ENCODE measurements around the gene TMEM167B.
"Not testable (repeated sequence)": the region's sequence is repeated elsewhere in the genome, so short reads cannot be mapped to it uniquely, and the experiment has no call there.

TMEM167B gene

GRCh38 chr1:109090196-109091077 lies at the start of gene TMEM167B:
TMEM167B (plus strand) TSS chr1:109090764; CDS start chr1:109090873, 109 bp downstream.
- peak; percentile 81 to 82 for DNase-seq (ENCODE audit: low read depth in 2 of 2)

- peak in 1 of 2 experiments; percentile 14 for DNase-seq (ENCODE audit: low read depth in 2 of 2)
These were observed 49.5 kb upstream of the TMEM167B start for GRCh38 chr1:109040989-109041620.

- peak; percentile 88 to 91 for DNase-seq (ENCODE audit: low read depth in 2 of 2)
These were observed 48.7 kb upstream of the TMEM167B start, which contains the start of gene WDR47 for GRCh38 chr1:109041621-109042468. WDR47 (minus strand) TSS chr1:109042102; CDS start chr1:109023512, 18,590 bp downstream.

- DNase-seq (ENCODE audit: low read depth in 2 of 2): no peak
These were observed 45.0 kb upstream of the TMEM167B start for GRCh38 chr1:109045595-109045994.

GRCh38 chr1:109046671-109047070 lies 43.9 kb upstream of the TMEM167B start:
- no peak for DNase-seq (ENCODE audit: low read depth in 2 of 2)

- no peak for DNase-seq (ENCODE audit: low read depth in 2 of 2)
These were observed 43.2 kb upstream of the TMEM167B start for GRCh38 chr1:109047339-109047738.

- DNase-seq (ENCODE audit: low read depth in 2 of 2): no peak
These were observed 42.2 kb upstream of the TMEM167B start for GRCh38 chr1:109048335-109048734.

- no peak for DNase-seq (ENCODE audit: low read depth in 2 of 2)
These were observed 40.2 kb upstream of the TMEM167B start for GRCh38 chr1:109050228-109050995.

- not testable (repeated sequence) for DNase-seq (ENCODE audit: low read depth in 2 of 2)
These were observed 38.4 kb upstream of the TMEM167B start for GRCh38 chr1:109052145-109052544.

GRCh38 chr1:109056064-109056463 lies 34.5 kb upstream of the TMEM167B start:
- DNase-seq (ENCODE audit: low read depth in 2 of 2): no peak

DNA sequence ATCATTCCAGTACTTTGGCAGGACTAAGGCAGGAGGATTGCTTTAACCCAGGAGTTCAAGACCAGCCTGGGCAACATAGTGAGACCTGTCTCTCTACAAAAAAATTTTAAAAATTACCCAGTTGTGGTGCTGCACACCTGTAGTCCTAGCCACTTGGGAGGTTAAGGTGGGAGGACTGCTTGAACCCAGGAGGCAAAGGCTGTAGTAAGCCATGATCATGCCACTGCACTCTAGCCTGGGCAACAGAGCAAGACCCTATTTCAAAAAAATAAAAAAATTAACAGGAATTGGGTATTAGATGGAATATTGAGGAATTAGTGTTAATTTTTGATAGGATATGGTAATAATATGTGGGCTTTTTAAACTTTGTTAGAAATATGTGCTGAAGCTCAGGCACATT lies 31.5 kb upstream of the TMEM167B start:
- DNase-seq (ENCODE audit: low read depth in 2 of 2): no peak

- no peak for DNase-seq (ENCODE audit: low read depth in 2 of 2)
These were observed 29.9 kb upstream of the TMEM167B start for GRCh38 chr1:109060707-109061106.

DNA sequence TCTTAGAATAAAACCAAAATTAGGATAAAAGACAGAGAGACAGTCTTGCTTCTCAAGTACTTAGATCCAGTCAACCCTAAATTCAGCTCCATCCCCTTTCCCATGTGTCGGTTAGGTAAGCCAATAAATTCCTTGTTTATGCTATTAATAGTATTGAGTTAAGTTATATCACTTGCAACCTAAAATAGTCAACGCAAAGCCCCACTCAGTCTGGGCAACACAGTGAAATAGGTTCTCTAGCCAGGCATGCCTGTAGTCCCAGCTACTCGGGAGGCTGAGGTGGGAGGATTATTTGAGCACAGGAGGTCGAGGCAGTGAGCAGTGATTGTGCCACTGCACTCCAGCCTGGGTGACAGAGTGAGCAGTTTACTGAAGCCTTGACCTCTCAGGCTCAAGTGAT lies 29.4 kb upstream of the TMEM167B start:
- no peak for DNase-seq (ENCODE audit: low read depth in 2 of 2)

- no peak for DNase-seq (ENCODE audit: low read depth in 2 of 2)
These were observed 25.4 kb upstream of the TMEM167B start for GRCh38 chr1:109065137-109065536.

DNA sequence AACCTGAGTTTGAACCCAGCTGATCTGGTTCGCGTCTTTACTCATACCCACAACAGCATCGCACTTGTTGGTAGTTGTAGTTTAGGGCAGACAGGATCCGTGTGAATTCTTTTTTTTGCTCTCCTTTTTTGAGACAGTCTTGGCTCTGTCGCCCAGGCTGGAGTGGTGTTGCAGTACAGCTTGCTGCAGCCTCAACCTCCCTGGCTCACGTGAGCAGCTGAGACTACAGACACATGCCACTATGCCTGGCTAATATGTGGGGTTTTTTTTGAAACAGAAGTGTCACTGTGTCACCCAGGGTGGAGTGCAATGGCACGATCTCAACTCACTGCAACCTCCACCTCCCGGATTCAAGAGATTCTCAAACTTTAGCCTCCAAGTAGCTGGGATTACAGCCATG lies 22.7 kb upstream of the TMEM167B start:
- no peak for DNase-seq (ENCODE audit: low read depth in 2 of 2)

- DNase-seq (ENCODE audit: low read depth in 2 of 2): no peak
These were observed 21.3 kb upstream of the TMEM167B start for GRCh38 chr1:109069294-109069693.

DNA sequence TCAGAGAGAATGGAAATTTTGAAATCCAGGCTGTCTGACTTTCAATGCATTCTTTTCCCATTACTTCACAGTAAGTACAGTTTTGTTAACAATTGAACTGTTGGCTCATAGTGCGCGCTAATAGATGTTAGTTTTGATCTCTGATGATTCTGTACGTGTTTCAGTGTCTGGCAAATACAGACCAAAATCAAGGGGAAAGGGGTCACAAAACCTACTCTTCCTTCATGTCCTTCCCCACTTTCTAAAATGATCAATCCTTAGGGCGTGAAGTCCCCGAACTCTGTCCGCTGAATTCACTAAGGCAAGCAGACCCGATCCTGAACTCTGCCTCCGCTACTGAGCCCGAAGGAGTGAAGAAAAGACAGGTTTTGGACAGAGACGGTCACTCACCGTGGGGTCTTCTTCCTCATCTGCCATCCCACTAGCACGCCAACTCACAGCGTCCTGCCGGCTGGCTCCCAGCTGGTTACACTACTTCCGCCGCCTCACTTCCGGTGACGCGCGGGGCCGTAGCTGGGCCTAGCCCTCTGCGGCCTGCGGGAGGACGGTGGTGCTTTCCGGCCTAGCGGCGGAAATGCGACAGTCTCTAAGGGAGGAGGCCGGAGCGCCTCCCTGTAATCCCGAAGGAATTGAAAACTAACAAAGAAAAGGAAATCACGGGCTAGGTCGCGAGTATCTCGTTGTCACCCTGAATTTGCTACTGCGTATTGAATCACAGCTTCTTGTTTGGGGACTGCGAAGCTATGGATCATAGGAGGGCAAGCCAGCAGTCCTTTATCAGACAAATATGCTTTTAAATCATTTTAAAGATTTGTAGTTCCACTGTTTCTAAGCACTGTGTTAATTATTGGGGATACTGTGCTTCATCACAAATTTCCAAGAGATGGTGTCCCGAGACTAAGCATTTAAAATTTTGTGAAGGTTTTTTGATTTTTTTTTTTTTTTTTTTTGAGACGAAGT lies 14.8 kb upstream of the TMEM167B start, which contains the start of gene TAF13:
TAF13 (minus strand) TSS at position 473 of the 960 bp plus-strand sequence; CDS start at position 417, 56 bp downstream.
- DNase-seq (ENCODE audit: low read depth in 2 of 2): peak; percentile 77 to 82

DNA sequence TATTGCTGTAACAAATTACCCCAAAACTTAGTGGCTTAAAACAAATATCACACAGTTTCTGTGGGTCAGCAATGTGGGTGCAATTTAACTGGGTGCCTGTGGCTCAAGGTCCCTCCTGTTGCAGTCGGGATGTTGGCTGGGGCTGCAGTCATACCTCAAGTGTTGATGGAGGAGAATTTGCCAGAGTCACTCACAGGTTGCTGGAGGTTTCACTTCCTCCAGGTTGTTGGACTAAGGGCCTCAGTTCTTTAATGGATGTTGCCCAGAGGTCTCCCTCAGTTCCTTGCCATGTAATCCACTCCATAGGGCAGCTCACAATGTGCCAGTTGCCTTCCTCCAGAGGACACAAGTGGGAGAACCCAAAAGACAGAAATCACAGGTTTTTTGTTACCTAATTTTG lies 12.2 kb upstream of the TMEM167B start:
- DNase-seq (ENCODE audit: low read depth in 2 of 2): no peak

GRCh38 chr1:109079240-109079622 lies 11.3 kb upstream of the TMEM167B start:
- no peak for DNase-seq (ENCODE audit: low read depth in 2 of 2)

All from stimulated activated CD4-positive, alpha-beta T cell treated with anti-CD3 and anti-CD28 coated beads, Interleukin-12 subunit alpha, Interleukin-12 subunit beta, amount 100 ng/mL, for 24 hours (primary cell).